COLO668 (cell line): ENCODE data around the gene RPL9.
"Not testable (repeated sequence)": the region's sequence is repeated elsewhere in the genome, so short reads cannot be mapped to it uniquely, and the experiment has no call there.

Source experiments
- DNase-seq: peaks from one replicate; lab custom pipeline; 2025; ENCODE audit not compliant: unreplicated experiment; lab: John Stamatoyannopoulos, UW

Gene RPL9

DNA sequence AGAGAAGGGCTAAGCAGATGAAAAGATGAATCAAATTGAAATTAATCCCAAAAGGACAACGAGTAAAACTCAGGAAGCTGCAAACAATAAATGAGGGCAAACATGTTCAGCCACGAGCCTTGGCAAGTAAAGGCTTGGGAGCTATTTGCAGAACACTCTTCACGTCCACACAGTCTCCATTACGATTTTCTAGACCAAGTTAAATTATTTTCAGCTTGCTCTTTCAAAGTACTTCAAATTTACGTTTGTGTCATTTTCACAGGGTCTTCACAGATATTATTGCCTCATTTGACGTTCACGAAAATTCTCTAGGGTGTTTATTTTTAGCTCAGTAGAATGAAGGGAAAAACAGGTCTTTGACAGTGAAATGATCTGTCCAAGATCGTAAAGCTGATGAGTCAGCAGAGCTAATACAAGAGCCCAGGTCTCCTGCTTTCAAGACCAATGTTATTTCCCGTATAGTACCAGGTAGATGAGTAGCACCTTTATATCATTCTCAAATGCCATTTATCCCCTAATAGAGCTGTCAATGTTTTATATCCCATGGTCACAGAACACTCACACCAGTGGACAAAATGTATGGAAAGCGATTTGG lies 31.1 kb downstream of the RPL9 start:
- no peak for DNase-seq

DNA sequence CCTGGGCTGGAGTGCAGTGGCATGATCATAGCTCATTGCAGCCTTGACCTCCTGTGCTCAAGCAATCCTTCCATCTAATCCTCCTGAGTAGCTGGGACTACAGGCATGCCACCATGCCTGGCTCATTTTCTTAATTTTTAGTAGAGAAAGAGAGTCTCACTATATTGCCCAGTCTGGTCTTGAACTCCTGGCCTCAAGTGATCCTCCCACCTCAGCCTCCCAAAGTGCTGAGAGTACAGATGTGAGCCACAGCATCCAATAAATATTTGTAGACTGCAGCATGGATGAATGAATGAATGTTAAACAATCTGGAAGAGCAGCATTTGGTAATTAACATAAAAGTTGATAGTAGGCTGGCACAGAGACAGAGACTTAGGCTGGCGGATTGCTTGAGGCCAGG lies 32.0 kb downstream of the RPL9 start:
- no peak for DNase-seq

DNA sequence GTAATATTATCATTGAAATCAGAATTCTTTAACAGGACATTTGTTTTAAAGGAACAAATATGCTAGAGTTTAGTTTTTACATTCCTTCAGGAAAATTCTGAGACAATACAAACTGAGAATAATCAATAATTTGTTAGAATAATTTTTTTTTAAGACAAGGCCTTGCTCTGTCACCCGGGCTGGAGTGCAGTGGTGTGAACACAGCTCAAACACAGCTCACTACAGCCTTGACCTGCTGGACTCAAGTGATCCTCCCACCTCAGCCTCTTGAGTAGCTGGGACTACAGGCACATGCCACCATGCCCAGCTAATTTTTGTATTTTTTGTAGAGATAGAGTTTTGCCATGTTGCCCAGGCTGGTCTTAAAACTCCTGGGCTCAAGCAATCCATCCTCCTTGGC lies 33.4 kb downstream of the RPL9 start:
- DNase-seq, result not testable (repeated sequence)

GRCh38 chr4:39422247-39422646 lies 36.5 kb downstream of the RPL9 start:
- DNase-seq, result no peak

- DNase-seq, result no peak
Measured at GRCh38 chr4:39415678-39416283, 42.9 kb downstream of the RPL9 start.

DNA sequence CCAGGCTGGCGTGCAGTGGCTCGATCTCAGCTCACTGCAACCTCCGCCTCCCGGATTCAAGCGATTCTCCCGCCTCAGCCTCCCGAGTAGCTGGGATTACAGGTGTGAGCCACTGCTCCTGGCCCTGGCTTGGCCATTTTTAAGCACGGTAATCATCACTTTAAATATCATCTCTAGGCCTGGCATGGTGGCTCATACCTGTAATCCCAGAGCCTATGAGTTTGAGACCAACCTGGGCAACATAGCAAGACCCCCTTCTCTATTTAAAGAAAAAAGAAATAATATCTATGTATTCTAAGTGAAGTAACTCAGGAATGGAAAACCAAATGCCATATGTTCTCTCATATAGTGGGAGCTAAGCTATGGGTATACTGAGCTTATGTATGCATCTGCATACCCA lies 47.2 kb downstream of the RPL9 start:
- DNase-seq, result not testable (repeated sequence)

DNA sequence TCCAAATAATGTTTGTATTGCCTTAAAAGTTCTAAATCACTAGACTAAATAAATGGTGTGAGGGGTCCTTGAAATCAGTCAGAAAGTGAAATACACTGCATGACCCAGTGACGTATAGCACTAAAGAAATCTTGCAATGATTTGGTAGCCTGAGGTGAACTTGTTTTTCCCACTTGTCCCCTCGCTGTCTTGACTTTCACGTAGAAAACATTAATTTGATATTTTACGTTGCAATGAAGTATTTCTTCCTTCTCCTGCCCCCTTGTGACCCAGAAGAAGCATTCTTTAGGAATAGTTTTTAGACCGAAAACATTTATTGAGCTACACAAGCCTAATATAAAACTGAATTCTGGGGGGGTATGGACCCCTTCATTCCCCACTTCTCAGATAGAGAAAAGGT lies 48.3 kb downstream of the RPL9 start:
- no peak for DNase-seq

- no peak for DNase-seq
Measured at GRCh38 chr4:39407584-39407885, 51.2 kb downstream of the RPL9 start.

DNA sequence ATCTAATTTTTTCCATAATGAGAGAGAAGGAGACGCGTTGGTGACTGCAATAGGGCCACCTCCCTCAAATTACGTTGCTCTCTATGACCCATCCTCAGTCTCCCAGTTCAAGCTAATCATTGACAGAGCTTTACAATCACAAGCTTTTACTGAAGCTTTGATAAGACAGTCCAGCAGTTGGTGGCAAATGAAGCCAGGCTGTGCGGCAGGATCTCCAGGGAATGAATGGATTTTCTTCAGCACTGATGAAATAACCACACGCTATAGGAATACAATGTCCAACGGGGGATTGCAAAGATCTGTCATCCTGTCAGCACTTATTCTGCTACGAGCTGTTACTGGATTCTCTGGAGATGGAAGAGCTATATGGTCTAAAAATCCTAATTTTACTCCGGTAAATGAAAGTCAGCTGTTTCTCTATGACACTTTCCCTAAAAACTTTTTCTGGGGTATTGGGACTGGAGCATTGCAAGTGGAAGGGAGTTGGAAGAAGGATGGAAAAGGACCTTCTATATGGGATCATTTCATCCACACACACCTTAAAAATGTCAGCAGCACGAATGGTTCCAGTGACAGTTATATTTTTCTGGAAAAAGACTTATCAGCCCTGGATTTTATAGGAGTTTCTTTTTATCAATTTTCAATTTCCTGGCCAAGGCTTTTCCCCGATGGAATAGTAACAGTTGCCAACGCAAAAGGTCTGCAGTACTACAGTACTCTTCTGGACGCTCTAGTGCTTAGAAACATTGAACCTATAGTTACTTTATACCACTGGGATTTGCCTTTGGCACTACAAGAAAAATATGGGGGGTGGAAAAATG lies 51.7 kb downstream of the RPL9 start, which contains the start of gene KLB:
TSS of gene KLB (plus strand) at position 168 of the 821 bp plus-strand sequence. CDS start at position 188, 20 bp downstream.
- DNase-seq, result no peak
